OCI-LY7 (cell line): ENCODE results near the gene PDK2. TPM values are rescaled to one million over a fixed set of nuclear protein-coding genes. Genes with fewer than 3 reads are reported as not detected.

Source experiments
- BruUV-seq: library from RNA; stranded (reverse); fragments of 400-500 nt; replicated peaks from 2 replicates; lab custom pipeline; 2021; lab: Mats Ljungman, UMichigan
- CTCF ChIA-PET: fragments of 300-600 bp; sonication (Branson Sonifier 250); formaldehyde crosslinking; loops from one replicate; lab custom pipeline; 2022; ENCODE audit warnings: antibody characterized with exemption; ENCODE audit not compliant: unreplicated experiment; lab: Charles Lee
- POLR2A ChIA-PET: fragments of 300-600 bp; sonication (Branson Sonifier 250); formaldehyde crosslinking; loops from one replicate; lab custom pipeline; 2022; ENCODE audit warnings: antibody characterized with exemption; lab: Charles Lee
- DNase-seq: peaks from one replicate; pipeline ENCODE4 v3.0.0-alpha.2; 2015; ENCODE audit warnings: low spot score
- H2AFZ ChIP-seq: fragments of 200-600 bp; sonication (generic), shearing (Covaris generic); 2 replicates; pipeline ENCODE4 v1.6.1; 2014; ENCODE audit warnings: mild to moderate bottlenecking, antibody characterized with exemption, low read length, moderate library complexity
- H3K27ac ChIP-seq: fragments of 200-600 bp; sonication (generic); 2 replicates; pipeline ENCODE4 v1.5.1; 2014; ENCODE audit warnings: mixed run types, low read depth, mild to moderate bottlenecking, moderate library complexity, low read length, inconsistent platforms; ENCODE audit not compliant: poor library complexity, severe bottlenecking
- H3K36me3 ChIP-seq: fragments of 200-600 bp; sonication (generic); 2 replicates; pipeline ENCODE4 v1.6.1; 2014; ENCODE audit warnings: mild to moderate bottlenecking, antibody characterized with exemption, low read length, moderate library complexity, mixed read lengths; ENCODE audit not compliant: insufficient read depth
- H3K4me1 ChIP-seq: fragments of 200-600 bp; sonication (generic); 2 replicates; pipeline ENCODE4 v1.5.1; 2014; ENCODE audit warnings: mild to moderate bottlenecking, low read length; ENCODE audit not compliant: insufficient read depth, poor library complexity, severe bottlenecking
- H3K4me2 ChIP-seq: fragments of 200-600 bp; sonication (generic); 2 replicates; pipeline ENCODE4 v1.6.1; 2014; ENCODE audit warnings: mild to moderate bottlenecking, low read length
- H3K4me3 ChIP-seq: fragments of 200-600 bp; sonication (generic); 2 replicates; pipeline ENCODE4 v1.5.1; 2014; ENCODE audit warnings: mild to moderate bottlenecking, low read depth, low read length; ENCODE audit not compliant: poor library complexity, severe bottlenecking
- H3K79me2 ChIP-seq: fragments of 200-600 bp; sonication (generic); 2 replicates; pipeline ENCODE4 v1.6.1; 2016; ENCODE audit warnings: low read depth, mild to moderate bottlenecking, low read length, moderate library complexity, mixed read lengths; ENCODE audit not compliant: insufficient read depth
- H3K9me2 ChIP-seq: fragments of 200-600 bp; sonication (generic); 2 replicates; pipeline ENCODE4 v1.6.1; 2016; ENCODE audit warnings: mild to moderate bottlenecking, low read length, mixed read lengths; ENCODE audit not compliant: insufficient read depth
- H3K9me3 ChIP-seq: fragments of 200-600 bp; sonication (generic); 2 replicates; pipeline ENCODE4 v1.6.1; 2014; ENCODE audit warnings: mild to moderate bottlenecking, mixed run types, low read length, mixed read lengths
- H4K20me1 ChIP-seq: fragments of 200-600 bp; sonication (generic); 2 replicates; pipeline ENCODE4 v1.6.1; 2014; ENCODE audit warnings: mild to moderate bottlenecking, antibody characterized with exemption, low read length, moderate library complexity, mixed read lengths; ENCODE audit not compliant: insufficient read depth
- CTCF ChIP-seq: fragments of 200-600 bp; sonication (generic); conservative IDR thresholded peaks from 2 replicates; pipeline ENCODE4 v1.5.1; 2014; ENCODE audit warnings: mild to moderate bottlenecking, antibody characterized with exemption, low read length, moderate library complexity, mixed read lengths
- EZH2phosphoT487 ChIP-seq: fragments of 200-600 bp; sonication (generic); IDR thresholded peaks from 2 replicates; pipeline ENCODE4 v1.6.1; 2018; ENCODE audit warnings: low read depth, borderline replicate concordance, mild to moderate bottlenecking, mixed run types, antibody characterized with exemption, low read length, moderate library complexity, mixed read lengths
- intact Hi-C: fragments of 100-400 bp; cut with micrococcal nuclease; formaldehyde crosslinking; loops from one replicate; pipeline ENCODE4 v1.10.0; 2022; ENCODE audit not compliant: unreplicated experiment
- total RNA-seq, 2 experiments: library from RNA; depleted of rRNA in 1 of 2; stranded (reverse); fragments of >200 nt in 1 of 2; shearing (Covaris generic) in 1 of 2; gene quantifications; 2 replicates each; pipeline ENCODE4 v1.2.3, GENCODE V29; 2014 to 2022

The PDK2 gene
- total RNA-seq, 2 experiments from 2014 or later: 21.8 to 27.7 TPM

- H3K79me2 ChIP-seq: no peaks in the 10 kb centered on the region
- ChIA-PET POLR2A (no interaction called here), CTCF (no interaction called here)
- no peak overlapping the region for H2AFZ ChIP-seq
- H3K9me3 ChIP-seq: no peaks in the 10 kb centered on the region
- no TSS peak for BruUV-seq
- DNase-seq: no peak
- TF ChIP-seq CTCF (no peak), EZH2phosphoT487 (no peak)
- H4K20me1 ChIP-seq: no peaks in the 10 kb centered on the region
- intact Hi-C loops: no loop called here
- H3K36me3 ChIP-seq: no peaks in the 10 kb centered on the region
- H3K4me1 ChIP-seq: no peaks in the 10 kb centered on the region
- no peaks in the 10 kb centered on the region for H3K9me2 ChIP-seq
- no peak overlapping the region for H3K27ac ChIP-seq
- no peak overlapping the region for H3K4me3 ChIP-seq
- no peak overlapping the region for H3K4me2 ChIP-seq
Measured at GRCh38 chr17:50102164-50102991, 7.2 kb downstream of the PDK2 start.

- no peaks in the 10 kb centered on the region for H3K4me1 ChIP-seq
- H3K36me3 ChIP-seq: no peaks in the 10 kb centered on the region
- H3K4me2 ChIP-seq: no peak overlapping the region
Measured at GRCh38 chr17:50103252-50103651, 8.1 kb downstream of the PDK2 start.

More at GRCh38 chr17:50103252-50103651, 8.1 kb downstream of the PDK2 start:
- ChIA-PET CTCF (no interaction called here), POLR2A (no interaction called here)
- intact Hi-C loops: no loop called here
- no peak for DNase-seq
- Histone ChIP-seq H3K9me3 (no peaks in the 10 kb centered on the region), H3K27ac (no peak overlapping the region), H4K20me1 (no peaks in the 10 kb centered on the region), H3K4me3 (no peak overlapping the region), H3K79me2 (no peaks in the 10 kb centered on the region), H3K9me2 (no peaks in the 10 kb centered on the region), H2AFZ (no peak overlapping the region)
- no TSS peak for BruUV-seq
- TF ChIP-seq EZH2phosphoT487 (no peak), CTCF (no peak)
